Stimulated activated CD4-positive, alpha-beta T cell treated with anti-CD3 and anti-CD28 coated beads, TNF-alpha, amount 100 ng/mL, for 48 hours (primary cell): ENCODE measurements around the gene VPS37D.
A peak's percentile ranks its signal among the peaks of the same experiment; 100 is the strongest.
"Not testable (repeated sequence)": the region's sequence is repeated elsewhere in the genome, so short reads cannot be mapped to it uniquely, and the experiment has no call there.

ENCODE experiments used
- DNase-seq, 3 donors: peaks; one replicate each; pipeline ENCODE4 v3.0.0-alpha.2; 2020; ENCODE audit warnings: low read depth in 3 of 3

VPS37D gene

DNA sequence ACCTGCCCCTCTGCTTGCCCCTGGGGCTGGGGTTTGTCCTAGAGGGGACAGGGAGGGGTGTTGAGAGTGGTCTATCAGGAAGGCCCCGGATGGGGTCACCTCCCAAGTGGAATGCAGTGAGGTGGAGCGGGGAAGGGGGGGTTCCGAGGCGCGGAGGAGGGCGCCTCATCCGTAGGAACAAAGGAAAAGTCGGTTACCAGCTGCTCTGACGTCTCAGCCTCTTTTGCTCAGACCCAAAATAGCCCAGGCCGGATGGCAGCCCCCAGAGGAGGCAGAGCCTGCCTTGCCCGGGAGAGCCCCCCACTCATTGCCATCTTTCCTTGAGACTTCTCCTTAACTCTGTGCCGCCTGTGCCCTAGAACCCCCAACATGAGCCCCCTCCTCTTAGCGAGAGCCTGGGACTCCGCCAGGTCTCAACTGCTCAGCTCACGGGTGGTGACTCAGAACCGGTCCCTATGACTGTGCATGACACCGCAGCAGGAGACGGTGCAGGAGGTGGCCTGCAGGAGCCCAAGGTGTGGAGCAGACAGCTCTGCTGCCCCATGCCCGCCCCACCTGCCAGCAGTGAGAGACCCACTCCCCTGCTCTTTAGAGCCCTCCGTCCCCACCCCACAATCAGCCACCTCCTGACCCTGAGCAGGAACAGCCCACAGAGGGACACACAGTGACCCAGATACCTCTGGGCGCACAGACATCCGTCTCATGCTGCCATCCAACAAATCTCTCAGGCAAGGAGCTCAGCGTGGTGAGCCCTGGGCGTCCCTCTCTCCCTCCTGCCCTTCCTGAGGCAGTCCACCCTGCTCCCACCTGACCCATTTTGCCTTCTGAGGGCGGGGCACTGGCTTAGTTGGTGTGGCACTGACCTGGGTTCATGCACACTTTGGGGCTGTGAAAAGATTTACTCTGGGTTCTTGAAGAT is 38.8 kb downstream of the VPS37D start:
- DNase-seq: peak in 1 of 3 donors; percentile 43

DNA sequence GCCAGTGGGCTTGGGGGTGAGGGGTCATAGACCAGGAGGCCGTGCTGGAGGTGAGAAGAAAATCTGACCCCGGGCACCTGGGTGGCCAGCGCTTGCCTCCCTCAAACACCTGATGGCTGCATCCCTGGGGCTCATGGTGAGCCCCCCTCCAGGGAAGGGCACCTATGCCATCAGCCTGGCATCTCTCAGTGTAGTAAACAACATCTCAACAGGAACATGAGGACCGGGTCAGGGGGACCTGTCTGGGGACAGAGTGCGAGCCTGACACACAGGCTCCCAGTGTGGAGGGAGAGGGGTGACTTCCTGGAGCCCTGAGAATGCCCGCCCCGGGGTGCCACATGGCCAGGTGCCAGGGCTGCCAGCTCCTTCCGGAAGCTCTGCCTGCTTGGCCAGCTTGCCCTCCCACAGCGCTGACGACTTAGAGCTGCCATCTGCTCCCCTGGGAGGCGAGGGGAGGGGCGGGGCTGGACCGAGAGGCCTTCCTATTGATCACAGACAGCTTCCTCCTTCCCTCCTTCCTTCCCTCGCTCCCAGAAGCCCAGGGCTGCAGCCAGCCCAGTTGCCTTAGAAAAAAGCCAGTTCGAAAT is 39.5 kb downstream of the VPS37D start:
- no peak for DNase-seq

DNA sequence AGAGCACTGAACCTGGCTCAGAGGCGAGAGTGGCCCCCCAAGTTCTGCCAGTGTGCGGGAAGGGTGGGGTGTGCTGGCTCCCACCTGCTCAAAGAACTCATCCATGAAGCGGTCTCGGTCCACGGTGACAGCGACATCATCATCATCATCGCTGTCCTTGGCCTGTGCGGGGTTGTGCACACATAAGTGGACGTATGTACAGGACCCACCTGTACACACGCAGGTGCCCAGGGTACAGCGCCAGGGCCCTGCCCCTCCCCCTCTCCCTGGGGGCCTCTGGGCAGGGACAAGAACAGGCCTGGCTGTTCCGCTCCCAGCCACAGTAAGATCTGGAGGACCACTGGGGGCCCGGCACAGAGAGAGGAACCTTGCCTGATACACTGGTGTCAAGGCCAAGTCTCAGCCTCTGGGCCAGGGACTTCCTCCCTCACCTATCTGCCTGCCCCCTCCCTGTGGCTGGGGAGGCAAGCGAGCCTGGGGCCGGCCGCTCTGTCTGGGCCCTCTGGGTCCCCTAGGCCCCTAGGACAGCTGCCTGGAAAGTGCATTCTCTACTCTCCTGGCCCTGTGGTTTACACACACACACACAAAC is 41.4 kb downstream of the VPS37D start:
- no peak for DNase-seq

DNA sequence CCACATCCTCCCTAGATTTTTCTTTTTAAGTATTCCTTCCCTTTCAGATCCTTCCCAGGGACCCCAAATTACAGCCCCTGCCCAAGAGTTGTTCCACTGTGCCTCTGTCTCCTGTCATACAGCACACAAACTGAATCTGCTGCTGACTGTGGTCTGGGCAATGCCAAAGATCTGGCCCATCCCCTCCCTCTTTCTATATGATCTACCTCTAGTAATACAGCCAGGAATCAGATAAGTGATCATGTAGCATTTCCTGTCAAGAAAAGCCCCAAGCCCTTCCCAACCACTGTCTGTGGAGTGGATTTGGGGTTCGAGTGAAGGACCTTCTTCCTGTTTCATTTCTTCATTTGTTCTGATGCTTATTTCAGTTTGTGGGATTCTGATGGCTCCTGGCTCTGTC is 45.1 kb downstream of the VPS37D start:
- no peak for DNase-seq

DNA sequence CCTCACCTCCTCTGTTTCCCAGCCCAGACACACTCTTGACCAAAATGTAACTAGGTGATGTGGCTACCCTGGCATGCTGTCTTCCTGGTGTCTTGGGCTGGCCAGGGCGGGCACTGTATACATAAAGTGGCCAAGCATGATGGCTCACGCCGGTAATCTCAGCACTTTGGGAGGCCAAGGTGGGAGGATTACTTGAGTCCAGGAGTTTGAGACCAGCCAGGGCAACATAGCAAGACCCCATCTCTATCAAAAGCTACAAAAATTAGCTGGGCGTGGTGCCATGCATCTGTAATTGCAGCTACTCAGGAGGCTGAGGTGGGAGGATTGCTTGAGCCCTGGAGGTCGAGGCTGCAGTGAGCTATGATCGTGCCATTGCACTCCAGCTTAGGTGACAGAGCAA is 45.7 kb downstream of the VPS37D start:
- DNase-seq: not testable (repeated sequence)

DNA sequence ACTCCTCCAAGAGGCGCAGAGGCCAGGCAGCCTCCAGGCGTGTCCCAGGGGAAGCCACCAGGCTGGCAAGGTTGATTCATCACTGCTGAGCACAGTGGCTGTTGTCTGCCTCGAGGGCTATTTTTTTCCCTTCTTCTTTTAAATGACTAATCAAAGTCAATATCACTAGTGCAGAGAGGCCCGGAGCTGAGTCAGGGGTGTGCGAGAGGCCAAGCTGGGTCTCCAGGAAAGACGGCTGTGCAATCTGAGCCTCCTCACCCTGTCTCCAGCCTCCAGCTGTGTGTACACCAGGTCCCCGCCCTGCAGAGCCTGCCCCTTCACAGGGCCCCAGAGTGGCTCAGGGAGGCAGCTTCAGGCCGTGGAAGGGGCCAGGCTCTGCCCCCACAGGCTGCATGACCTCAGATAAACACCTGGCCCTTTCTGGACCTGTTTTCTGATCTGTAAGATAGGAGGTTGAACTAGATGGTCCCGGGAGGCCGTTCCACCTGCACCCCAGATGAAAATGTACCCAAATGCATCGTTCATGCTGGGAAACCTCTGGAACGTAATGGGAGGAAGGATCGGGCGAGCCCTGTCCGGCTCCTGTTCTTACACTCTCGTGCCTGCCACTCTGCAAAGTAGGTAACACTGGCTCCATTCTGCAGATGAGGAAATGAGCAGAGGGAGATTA is 48.2 kb downstream of the VPS37D start:
- peak; percentile 55 to 79 (median 65) for DNase-seq

DNA sequence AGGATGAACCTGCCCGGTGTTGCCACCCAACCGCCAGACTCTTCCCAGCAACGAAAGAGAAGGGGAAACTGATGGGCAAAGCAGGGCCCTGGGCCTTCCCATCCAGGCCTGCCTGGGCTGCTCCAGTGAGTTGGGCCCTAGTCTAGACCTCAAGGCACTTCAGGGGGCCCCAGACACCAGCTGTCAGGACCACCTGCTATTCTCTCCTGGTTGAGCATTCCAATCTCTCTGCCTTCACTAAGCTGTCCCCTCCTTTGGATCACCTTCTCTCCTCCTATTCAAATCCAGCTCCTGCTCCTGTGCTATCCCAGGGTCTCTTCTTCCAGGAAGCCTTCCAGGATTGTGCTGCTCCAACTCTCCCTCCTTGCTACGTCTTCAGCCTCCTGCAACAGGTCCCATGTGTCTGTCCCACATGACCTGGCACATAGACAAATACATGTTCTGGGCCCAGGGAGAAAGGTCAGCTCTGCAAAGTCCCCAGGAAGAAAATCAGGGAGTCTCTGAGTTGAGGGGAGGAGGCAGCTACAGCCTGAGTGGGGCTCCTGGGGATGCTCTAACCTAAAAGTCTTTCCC is 48.8 kb downstream of the VPS37D start:
- no peak for DNase-seq

DNA sequence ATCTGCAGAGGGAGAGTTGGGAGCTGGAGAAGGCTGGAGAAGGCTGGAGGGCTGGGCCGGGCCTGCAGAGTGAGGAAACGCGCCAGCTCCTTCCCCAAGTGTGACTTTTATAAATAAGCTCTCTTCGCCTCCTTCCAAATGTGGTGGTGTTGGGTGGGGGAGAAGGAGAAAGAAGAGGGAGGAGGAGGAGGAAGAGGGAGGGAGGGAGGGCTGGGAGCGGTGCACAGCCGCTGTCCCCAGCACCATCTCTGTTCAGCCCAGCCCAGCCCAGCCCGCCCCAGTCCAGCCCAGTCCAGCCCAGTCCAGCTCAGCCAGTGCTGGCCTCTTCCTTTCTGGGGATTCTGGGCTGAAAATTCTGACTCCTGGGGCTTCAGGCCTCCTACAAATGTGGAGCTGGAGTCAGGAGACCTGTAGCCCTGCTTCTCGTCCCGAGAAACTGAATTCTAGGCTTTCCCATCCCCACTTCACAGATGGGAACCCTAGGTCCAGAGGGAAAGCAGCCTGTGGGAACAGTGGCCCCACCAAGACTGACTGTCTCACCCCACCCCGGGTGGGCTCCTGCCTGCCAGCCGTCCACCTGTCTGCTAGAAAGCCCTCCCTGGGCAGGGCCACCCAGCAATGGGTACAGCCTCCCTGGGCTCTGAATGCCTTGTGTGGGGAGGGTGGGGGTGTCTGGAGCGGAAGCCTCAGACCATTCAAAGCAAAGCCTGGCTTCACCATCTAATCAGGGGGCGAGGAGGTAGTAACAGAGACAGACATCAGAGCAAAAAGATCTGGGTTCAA is 49.6 kb downstream of the VPS37D start:
- no peak for DNase-seq

DNA sequence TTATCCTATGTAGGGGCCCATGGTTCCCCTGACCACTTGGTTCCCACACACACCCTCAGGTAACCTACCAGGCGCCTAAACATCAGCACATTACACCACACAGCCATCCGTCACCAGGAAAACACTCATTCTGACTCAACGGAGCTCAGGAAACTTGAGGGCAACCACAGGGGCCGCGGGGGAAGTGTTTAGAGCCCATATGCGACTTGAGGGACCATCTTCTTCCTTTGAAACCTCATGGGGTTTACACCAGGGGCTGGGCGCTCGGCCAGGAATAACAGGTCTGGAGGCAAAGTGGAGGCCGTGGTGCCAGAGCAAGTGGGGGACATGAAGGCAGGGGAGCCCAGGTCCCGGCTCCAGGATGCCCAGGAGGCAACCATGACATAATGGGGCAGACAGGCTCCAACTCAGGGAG is 50.4 kb downstream of the VPS37D start:
- DNase-seq: peak; percentile 61 to 73 (median 67)

DNA sequence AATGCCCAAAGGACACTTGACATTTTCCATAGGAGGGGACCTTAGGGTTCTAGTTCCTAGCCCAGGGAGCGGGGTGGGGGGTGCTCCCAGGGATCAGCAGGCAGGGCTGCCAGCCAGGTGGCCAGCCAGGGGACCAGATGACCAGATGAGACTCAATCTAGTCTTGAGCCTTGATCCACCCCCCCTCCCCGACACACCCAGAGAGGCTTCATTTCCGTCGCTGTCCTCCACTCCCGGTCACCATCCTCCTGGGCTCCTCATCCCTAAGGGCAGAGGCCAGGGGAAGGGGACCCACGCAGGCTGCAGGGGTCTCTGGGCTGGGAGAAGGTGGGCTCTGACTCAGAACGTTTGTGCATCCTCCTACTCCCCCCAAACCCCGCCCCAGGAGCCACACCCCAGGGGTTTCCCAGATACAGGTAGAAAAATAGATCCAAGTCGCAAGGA is 50.8 kb downstream of the VPS37D start:
- DNase-seq: no peak

DNA sequence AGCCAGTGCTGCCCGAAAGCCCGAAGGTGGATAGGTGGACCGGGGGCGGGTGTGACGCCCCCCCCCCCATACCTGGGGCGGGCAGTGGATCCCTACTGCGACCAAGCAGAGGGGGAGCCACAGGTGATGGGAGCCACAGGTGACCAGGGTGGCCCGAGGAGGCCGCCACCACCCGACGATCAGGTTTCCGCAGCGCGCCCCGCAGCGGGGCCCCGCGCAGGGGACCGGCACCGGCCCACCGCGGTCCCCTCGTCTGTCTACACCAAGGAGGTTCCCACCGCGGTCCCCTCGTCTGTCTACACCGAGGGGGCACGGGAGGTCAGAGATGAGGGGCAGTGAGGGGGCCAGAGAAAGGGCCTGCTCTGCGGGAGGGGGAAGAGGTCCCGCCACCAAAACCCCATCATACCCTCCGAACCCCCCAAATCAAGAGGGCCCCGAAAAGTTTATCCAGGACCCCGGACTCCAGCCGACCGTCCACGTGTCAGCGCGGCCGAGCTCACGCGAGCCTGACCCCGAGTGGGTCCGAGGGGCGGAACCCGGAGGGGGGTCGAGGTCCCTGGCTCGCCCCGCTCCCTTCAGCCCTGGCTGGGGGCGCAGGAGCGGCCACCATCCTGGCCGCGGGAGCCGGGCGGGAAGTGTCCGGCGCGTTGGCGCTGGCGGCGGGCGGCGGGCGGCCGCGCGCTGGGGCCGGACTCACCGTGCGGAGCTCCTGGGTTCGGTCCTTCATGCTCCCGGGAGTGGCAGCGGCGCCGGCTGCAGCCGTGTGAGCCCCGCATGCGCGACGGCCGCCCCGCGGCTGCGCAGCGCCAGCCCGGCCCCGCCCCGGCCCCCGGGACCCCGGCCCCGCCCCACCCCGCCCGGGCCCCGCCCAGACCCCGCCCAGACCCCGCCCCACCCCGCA is 51.5 kb downstream of the VPS37D start, which contains the start of gene STX1A:
STX1A (minus strand) TSS at position 765 of the 901 bp plus-strand sequence; CDS start at position 727, 38 bp downstream.
- DNase-seq: peak; percentile 43 to 62 (median 48)

DNA sequence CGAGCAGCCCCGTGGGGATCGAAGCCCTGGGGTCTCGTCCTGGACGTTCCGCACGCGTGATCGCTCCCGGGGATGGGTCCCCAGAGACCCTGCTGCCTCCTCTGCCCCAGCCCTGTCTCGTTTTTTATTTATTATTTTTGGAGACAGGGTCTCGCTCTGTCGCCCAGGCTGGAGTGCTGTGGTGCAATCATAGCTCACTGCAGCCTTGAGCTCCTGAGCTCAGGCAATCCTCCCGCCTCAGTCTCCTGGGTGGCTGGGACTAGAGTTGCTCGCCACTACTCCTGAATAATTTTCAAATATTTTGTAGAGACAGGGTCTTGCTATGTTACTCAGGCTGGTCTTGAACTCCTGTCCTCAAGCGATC is 52.2 kb downstream of the VPS37D start:
- DNase-seq: no peak

DNA sequence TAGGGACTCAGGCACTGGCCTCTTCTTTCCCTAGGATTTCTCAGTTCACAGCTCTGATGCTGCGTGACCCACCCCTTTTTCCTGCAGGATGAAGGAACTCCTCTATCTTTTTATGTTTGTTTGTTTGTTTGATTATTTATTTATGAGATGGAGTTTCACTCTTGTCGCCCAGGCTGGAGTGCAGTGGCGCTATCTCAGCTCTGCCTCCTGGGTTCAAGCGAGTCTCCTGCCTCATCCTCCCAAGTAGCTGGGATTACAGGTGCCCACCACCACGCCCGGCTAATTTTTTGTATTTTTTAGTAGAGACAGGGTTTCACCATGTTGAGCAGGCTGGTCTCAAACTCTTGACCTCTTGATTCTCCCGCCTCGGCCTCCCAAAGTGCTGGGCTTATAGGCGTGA is 52.8 kb downstream of the VPS37D start:
- DNase-seq: not testable (repeated sequence)

DNA sequence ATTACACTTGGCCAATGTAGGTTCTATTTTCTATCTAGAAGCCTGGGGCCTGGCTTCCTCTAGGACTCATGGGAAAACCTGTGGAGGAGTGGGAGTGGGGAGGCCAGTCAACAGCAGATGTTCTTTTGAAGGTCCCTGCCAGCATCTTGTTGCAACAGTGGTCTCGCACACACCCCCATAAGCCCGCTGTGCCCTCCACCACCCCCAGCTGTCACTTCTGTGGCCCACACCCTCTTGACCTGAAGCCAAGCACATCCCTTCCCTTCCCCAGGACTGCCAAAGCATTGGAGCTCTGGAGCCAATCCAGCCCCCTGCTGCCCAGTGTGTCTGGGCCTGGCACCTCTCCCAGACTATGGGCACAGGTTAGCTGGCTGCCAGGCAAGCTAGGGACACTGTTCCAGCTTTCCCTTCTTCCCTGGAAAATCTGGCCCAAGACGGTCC is 53.8 kb downstream of the VPS37D start:
- no peak for DNase-seq
